Breast epithelium (tissue), 4 donors: ENCODE measurements around the gene CFAP53. TPM values are rescaled to one million over a fixed set of nuclear protein-coding genes. Genes with fewer than 3 reads are reported as not detected.

Experiments used
- DNase-seq, 2 donors: peaks; one replicate each; pipeline ENCODE4 v3.0.0-alpha.2; 2019; ENCODE audit warnings: low spot score in 2 of 2
- H3K27ac ChIP-seq, 2 donors: fragments of 200-600 bp; sonication (generic) in 1 of 2; one replicate each; pipeline ENCODE4 v1.5.1; 2016 to 2019; ENCODE audit warnings: mild to moderate bottlenecking in 1 of 2
- H3K27me3 ChIP-seq, 2 donors: fragments of 200-600 bp; sonication (generic) in 1 of 2; one replicate each; pipeline versions ENCODE4 v1.5.1 to v1.6.0; 2017 to 2019; ENCODE audit warnings: control low read depth in 1 of 2, mild to moderate bottlenecking in 1 of 2
- H3K36me3 ChIP-seq: fragments of 200-600 bp; one replicate; pipeline ENCODE4 v1.5.1; 2019
- H3K4me1 ChIP-seq, 2 donors: fragments of 200-600 bp; sonication (generic); one replicate each; pipeline ENCODE4 v1.5.1; 2016 to 2019; ENCODE audit warnings: control low read depth in 1 of 2
- H3K4me3 ChIP-seq, 3 donors: fragments of 200-600 bp; sonication (generic); 1 replicate in 2 of 3; 2 replicates in 1 of 3; pipeline ENCODE4 v1.5.1; 2016 to 2019; ENCODE audit warnings: mild to moderate bottlenecking in 3 of 3, moderate library complexity in 2 of 3
- H3K9me3 ChIP-seq, 2 donors: fragments of 200-600 bp; sonication (generic) in 1 of 2; one replicate each; pipeline ENCODE4 v1.5.1; 2016 to 2019; ENCODE audit warnings: control low read depth in 1 of 2
- CTCF ChIP-seq, 3 donors: fragments of 450-650 bp; IDR thresholded peaks; one replicate each; pipeline ENCODE4 v1.5.1; 2016 to 2017; ENCODE audit warnings: antibody characterized with exemption in 3 of 3, mild to moderate bottlenecking in 3 of 3, moderate library complexity in 3 of 3
- POLR2A ChIP-seq: fragments of 450-650 bp; IDR thresholded peaks from one replicate; pipeline ENCODE4 v1.6.1; 2016; ENCODE audit warnings: antibody characterized with exemption, mild to moderate bottlenecking, moderate library complexity
- POLR2AphosphoS5 ChIP-seq, 3 donors: sonication (generic); formaldehyde crosslinking; IDR thresholded peaks; one replicate each; pipeline ENCODE4 v1.6.1; 2017; ENCODE audit warnings: antibody characterized with exemption in 3 of 3
- intact Hi-C: fragments of 100-400 bp; cut with DNase I; formaldehyde crosslinking; loops from one replicate; pipeline ENCODE4 v1.15.1; 2023; ENCODE audit warnings: low total_unique reads
- total RNA-seq, 3 donors: library from RNA; depleted of rRNA; stranded (reverse); fragments of >200 nt; gene quantifications; one replicate each; pipeline ENCODE4 v1.1.0, GENCODE V29; 2016

The CFAP53 gene
- total RNA-seq, 3 donors from 2014 or later: 0.80 to 3.4 (median 1.6) TPM

GRCh38 chr18:50287028-50287440 lies 20.7 kb upstream of the CFAP53 start:
- H3K36me3 ChIP-seq: peaks cover 5% of the 10 kb centered on the region
- H3K4me3 ChIP-seq: peak overlapping the region; percentile 76 to 91 (median 79)
- no peaks in the 10 kb centered on the region for H3K27me3 ChIP-seq
- intact Hi-C loops: no loop called here
- peak overlapping the region; percentile 90 to 91 for H3K27ac ChIP-seq
- TF ChIP-seq POLR2AphosphoS5 (IDR thresholded peaks at IDR 0.05): no peak
- no peak for TF ChIP-seq CTCF (IDR thresholded peaks at IDR 0.05)
- TF ChIP-seq POLR2A: no peak
- no peaks in the 10 kb centered on the region for H3K9me3 ChIP-seq
- no peaks in the 10 kb centered on the region for H3K4me1 ChIP-seq
- no peak for DNase-seq

GRCh38 chr18:50286391-50287027 lies 20.2 kb upstream of the CFAP53 start:
- Histone ChIP-seq H3K9me3 (no peaks in the 10 kb centered on the region), H3K4me3 (peak overlapping the region; percentile 76 to 91 (median 79)), H3K4me1 (no peaks in the 10 kb centered on the region), H3K36me3 (peaks cover 5% of the 10 kb centered on the region), H3K27me3 (no peaks in the 10 kb centered on the region), H3K27ac (peak overlapping the region; percentile 90 to 91)
- no peak for TF ChIP-seq POLR2A
- TF ChIP-seq POLR2AphosphoS5 (IDR thresholded peaks at IDR 0.05): no peak
- no peak for TF ChIP-seq CTCF (IDR thresholded peaks at IDR 0.05)
- intact Hi-C loops: no loop called here
- DNase-seq: no peak

GRCh38 chr18:50285631-50286321 lies 19.5 kb upstream of the CFAP53 start:
- Histone ChIP-seq H3K9me3 (no peaks in the 10 kb centered on the region), H3K36me3 (peaks cover 5% of the 10 kb centered on the region), H3K27ac (peak overlapping the region in 1 of 2 donors; percentile 91), H3K4me3 (no peak overlapping the region), H3K27me3 (no peaks in the 10 kb centered on the region), H3K4me1 (no peaks in the 10 kb centered on the region)
- no peak for DNase-seq
- no peak for TF ChIP-seq CTCF (IDR thresholded peaks at IDR 0.05)
- no peak for TF ChIP-seq POLR2A
- TF ChIP-seq POLR2AphosphoS5 (IDR thresholded peaks at IDR 0.05): no peak
- intact Hi-C loops: no loop called here

GRCh38 chr18:50285071-50285470 lies 18.8 kb upstream of the CFAP53 start:
- no peak for DNase-seq
- H3K27ac ChIP-seq: no peak overlapping the region
- no peaks in the 10 kb centered on the region for H3K9me3 ChIP-seq
- TF ChIP-seq POLR2A: no peak
- TF ChIP-seq POLR2AphosphoS5 (IDR thresholded peaks at IDR 0.05): no peak
- no peak for TF ChIP-seq CTCF (IDR thresholded peaks at IDR 0.05)
- peaks cover 0 to 4% of the 10 kb centered on the region in 2 donors for H3K4me1 ChIP-seq
- no peak overlapping the region for H3K4me3 ChIP-seq
- H3K27me3 ChIP-seq: no peaks in the 10 kb centered on the region
- intact Hi-C loops: no loop called here
- H3K36me3 ChIP-seq: peaks cover 5% of the 10 kb centered on the region

DNA sequence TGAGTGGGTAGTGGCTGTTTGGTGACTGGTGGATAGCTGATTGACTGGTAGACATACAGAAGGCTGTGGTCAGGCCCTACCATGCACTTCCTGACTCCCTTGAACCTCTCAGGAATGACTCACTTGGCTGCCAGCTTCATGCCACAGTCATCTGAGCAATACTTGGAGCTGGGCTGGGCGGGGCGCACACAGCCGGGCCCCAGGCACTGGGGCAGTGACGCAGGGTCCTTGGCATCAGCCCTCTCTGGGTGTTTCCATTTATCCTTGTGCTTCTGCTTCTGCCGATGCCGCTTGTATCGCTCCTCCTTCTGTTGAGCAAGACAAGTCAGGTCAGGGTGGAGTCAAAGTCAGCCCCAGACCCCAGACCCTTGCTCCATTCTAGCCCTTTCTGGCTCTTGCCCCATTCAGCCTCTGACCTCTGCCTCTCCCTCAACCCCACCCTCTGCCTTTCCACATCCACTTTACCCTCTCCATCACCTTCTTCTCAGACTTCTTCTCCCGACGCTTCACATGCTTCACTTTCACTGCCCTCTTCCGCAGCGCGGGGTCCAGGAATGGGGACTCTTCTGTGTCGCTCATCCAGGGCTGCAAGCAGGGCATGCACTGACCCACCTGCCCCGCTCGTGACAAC lies 18.1 kb upstream of the CFAP53 start:
- peaks cover 0 to 5% of the 10 kb centered on the region in 2 donors for H3K4me1 ChIP-seq
- no peaks in the 10 kb centered on the region for H3K27me3 ChIP-seq
- H3K36me3 ChIP-seq: peaks cover 5% of the 10 kb centered on the region
- H3K27ac ChIP-seq: no peak overlapping the region
- no peak overlapping the region for H3K4me3 ChIP-seq
- no peak for DNase-seq
- TF ChIP-seq CTCF (IDR thresholded peaks at IDR 0.05) (no peak), POLR2AphosphoS5 (IDR thresholded peaks at IDR 0.05) (no peak), POLR2A (no peak)
- no peaks in the 10 kb centered on the region for H3K9me3 ChIP-seq
- intact Hi-C loops: no loop called here
